IPS DF 19.7 (cell line): Measurements from ENCODE around the gene FNDC3A.
"Not testable (repeated sequence)": the region's sequence is repeated elsewhere in the genome, so short reads cannot be mapped to it uniquely, and the experiment has no call there.

ENCODE experiments used
- DNase-seq: peaks from one replicate; pipeline ENCODE4 v3.0.0-alpha.2; 2013; ENCODE audit warnings: low read depth, low spot score

FNDC3A gene

DNA sequence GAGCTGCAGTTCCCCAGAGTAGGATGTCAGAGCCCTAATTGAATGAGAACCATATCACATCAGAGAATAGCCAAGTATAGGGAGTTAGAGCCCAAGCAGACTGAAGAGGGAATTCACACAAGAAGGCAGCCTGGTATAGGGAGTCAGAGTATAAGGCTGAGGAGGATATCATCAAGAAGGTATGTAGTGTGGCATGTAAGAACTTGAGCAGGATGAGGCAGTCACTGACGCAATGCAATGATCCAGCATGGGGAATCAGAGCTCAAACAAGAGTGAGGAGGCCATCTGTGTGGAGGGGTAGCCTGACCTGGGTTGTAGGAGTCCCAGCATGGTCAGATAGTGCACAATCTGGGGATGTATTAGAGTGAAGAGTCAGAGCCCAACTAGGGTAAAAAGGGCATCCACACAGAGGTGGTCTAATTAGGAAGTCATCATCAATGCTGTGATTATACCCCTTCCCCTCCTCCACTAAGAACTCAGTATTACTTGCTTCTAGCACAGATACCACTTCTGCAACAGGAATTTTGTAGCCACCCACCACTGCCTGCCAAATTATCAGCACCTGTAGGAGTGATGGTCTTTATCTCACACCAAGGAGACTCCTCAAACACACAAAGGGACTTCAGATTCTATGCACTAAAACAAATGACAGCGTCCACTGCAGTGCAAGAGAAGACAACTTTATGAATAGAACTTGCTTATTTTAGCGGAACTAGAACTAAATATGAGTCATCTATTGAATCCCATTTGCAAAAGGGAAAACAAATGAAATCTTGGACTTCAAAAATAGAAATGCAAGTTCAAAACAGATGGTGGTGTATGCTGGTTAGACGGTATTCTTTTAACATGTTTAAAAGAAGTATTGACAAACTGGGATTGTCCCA, 107.2 kb downstream of the FNDC3A start:
- no peak for DNase-seq

DNA sequence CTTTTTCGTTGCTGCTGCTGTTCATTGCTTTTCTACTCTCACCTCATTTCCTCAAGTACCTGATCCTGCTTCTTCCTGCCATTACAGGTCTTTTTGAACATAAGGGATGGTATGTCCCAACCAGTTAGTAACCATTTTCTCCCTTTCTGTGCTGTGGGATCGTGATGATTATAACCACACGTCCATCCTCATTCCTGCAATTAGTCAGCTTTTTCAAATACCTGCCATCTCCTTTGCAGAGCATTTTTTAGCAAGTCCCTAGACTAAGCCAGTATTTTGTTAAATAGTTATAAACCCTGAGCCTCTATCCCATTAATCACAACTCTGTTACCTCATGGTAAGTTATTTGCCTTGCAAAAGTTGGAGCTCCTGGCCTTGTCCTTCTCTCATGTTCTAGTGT, 109.2 kb downstream of the FNDC3A start:
- no peak for DNase-seq

DNA sequence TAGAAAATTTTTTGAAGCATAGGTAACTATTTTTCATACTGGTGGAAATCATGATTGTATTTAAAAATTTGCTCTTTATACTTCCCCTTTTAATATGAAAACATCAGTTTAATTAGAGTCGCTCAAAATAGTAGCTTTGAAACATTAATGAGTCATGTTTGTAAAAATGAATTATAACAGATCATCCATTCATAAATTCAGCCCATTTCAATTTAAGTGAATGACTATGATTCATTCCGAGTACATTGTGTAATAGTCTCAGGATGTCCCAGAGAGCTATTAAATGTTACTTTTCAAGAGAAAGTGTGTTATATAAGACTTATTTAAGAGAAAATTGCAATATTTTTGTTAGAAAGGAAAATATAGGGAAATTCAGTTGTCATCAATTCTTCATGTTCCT, 111.0 kb downstream of the FNDC3A start:
- no peak for DNase-seq

DNA sequence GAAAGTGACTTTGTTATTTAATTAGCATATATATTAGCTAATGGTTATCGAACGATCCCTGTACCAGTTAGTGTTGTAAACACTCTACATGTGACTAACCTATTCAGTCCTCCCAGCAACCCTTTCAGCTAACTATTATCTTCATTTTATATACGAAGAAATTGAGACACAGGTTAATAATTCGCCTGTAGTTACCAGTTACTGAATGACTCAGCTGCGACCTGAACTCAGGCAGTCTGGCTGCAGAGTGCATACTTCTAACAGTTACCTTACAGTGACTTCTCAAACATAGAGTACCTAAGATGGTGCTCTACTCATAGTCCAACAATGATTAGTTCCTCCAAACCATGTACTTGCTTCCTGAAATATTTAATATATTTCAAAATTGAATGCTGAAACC, 117.7 kb downstream of the FNDC3A start:
- no peak for DNase-seq

DNA sequence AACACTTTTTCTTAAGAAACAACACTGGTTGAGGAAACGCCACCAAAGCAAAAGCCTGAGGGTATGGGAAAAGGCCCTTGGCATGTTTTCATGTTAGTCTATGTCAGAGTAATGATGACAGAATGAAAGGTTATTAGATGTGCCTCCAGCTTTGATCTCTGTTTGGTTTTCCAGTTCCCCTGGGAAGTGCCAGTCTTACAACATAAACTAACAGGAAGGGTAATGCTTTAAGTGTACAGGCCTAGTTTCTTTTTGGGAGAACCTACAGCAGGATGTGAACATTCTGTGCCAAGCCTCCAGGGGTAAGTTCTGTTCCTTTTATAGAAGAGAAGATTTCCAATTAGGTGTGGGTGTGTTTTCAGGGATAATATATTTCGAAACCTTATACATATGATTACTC, 121.7 kb downstream of the FNDC3A start:
- DNase-seq: no peak

DNA sequence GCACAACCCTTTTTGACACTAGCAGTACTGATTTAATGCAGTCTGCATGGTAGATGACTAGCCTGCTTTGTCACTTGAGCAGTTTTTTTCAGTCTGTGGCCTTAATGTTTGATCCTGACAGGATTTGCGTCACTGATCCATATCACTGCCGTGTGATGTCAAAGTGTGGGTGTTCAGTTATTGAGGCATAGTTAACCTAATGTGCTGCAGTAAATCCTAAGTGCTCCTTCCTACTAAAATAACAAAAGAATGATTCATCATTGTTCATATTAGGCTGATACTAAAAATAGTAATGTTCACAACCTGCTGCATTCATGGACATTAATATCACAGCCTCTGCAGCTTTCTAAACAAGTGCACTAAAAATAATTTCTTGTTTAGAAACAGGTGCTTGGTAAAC, 122.5 kb downstream of the FNDC3A start:
- DNase-seq: no peak

DNA sequence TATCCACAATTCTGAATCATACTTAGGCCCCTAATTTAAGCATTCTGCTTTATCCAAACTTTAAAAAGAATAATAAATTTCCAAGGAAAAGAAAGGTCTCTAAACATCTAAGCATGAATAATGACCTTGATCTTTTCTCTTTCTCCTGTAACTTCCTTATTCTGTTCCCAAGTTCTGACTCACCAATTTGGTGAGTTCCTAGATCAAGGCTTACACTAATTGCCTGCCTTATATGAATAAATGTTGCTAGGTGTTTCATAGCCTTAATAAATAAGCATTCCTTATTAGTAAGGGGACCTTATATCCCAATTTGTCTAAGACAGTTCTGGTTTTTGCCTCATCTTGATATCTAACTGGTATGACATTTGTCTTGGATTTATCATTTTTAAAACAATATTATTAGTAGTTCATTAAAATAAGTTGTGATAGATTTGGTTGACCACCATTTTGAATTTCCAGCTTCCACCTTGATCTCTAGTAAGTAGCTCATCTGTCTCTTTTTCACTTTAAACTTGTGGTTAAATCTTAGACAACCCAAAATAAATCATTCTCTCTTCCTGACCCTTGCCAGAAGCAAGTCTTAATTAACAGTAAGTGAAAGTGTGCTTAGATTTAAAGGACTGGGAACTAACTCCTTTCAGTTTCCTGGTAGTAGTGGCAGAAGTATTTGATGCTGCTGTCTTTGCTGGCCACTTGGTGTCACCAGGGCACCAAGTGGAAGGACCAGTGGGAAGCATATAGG, 123.2 kb downstream of the FNDC3A start:
- DNase-seq: no peak

DNA sequence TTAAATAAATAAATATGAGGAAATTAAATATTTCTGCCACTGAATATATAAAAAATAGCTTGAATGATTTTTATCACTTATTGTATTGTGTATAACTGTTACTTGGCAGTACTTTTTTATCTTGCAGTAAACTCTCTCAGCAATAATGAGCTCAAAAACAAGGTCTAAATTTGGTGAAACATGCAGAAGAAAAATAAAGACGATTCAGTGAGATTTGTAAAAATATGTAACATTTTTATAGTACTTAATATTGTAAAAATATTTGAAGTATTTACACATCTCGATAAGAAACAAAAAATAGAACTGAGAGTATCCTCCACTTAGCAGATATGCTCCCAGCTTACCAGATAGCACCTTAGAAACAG, 123.8 kb downstream of the FNDC3A start:
- no peak for DNase-seq

DNA sequence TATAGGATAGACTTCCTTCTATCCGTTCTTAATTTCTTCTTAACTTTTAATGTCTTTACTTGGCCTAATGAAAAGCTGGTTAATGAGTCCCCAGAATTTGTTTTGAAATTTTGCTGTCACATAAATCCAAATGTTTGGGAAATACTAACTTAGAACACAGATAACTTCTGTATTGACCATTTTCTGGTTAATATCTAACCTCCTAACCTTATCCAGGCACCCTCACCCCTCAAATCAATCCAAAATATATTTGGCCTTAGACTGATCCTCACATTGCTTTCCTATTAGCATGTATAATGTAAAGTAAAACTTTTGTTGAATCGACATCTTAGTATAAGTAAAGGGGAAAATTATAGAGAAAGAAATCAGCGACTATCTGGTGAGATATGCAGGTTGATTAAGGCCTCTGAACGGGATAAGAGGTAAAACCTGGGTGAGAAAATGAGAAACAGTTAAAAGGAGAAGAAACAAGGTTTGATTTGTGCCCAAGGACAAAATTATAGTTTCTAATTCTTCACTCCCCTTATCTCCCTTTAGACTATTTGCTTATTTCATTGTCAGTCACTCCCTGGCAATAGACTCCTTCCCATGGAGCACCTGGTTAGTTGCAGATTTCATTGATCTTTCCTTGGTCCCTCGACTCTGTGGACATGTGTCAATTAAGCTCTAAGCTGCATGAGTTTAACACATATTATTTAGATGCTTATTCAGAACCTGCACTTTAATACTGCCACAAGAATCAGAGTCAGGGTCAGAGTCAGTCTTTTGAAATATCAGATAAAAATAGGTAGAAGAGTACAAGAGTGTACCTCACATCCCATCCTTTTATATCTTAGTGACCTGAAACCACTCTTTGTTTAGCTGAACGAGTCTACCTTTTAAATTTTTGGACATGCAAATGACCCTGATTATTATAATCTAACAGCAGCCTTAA, 125.2 kb downstream of the FNDC3A start:
- DNase-seq: no peak

DNA sequence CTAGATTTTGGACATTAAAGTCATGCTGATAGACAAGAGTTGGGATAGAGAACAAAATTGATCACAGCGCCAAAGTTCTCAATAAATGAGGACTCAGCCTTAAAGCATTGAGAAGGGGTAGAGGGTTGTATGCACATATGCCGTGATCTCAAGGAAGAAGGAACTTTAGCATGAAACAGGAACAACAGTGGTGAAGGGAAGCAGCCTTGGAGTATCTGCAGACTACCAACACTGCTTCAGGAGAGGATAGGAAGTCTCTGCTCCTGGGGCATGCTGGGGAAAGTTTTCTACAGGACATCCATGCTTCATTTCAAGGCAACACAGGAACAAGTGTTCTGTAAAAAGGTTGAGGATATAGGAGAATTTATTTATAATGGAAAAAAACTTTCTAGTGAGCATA, 132.5 kb downstream of the FNDC3A start:
- DNase-seq: no peak

DNA sequence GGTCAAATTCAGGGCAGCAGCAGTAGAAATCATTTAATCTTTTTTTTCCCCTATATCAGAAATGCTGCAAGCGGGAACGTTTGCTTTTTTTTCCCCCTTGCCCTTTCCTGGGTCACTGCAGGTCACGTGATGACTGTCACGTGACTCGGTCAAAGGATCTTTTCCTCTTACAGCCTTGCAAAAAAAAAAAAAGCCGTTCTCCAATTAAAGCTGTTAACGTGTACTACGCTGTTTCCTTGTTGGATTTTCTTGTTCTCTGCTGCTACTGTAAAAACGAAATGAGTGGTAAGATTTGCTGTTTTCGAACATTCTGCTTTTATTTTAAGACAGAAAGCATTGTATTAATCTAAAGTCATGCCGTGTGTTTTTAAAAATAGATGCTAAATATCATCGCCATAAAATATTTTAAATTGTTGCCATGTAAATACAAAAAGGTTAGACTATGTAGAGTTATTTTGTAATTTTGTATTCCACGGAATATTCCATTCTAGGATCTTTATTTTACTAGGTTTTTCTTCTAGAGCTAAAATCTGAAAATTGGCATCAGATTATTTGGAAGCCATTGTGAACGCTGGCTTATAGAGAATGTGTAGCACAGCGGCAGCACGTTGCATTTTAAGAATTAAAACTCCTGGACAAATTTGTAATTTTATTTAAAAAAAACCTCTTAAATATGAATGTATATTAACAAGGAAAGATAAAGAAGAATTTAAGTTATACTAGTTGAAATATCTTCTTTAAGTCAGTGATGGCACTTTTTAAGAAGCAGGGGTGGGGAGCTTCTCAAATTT, 134.6 kb downstream of the FNDC3A start:
- DNase-seq: peak; percentile 60

DNA sequence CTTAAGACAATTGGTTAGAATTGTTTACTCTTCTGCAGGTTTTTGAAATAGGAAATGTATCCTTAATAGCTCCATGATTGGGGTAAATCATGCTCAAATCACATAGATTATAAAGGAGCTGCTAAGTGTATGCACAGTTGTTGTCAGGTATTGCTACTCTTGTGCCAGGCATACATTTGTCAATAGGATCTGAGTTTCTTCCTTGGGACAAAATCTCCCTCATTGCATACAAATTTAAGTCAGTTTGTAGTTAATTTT, 135.1 kb downstream of the FNDC3A start:
- no peak for DNase-seq

DNA sequence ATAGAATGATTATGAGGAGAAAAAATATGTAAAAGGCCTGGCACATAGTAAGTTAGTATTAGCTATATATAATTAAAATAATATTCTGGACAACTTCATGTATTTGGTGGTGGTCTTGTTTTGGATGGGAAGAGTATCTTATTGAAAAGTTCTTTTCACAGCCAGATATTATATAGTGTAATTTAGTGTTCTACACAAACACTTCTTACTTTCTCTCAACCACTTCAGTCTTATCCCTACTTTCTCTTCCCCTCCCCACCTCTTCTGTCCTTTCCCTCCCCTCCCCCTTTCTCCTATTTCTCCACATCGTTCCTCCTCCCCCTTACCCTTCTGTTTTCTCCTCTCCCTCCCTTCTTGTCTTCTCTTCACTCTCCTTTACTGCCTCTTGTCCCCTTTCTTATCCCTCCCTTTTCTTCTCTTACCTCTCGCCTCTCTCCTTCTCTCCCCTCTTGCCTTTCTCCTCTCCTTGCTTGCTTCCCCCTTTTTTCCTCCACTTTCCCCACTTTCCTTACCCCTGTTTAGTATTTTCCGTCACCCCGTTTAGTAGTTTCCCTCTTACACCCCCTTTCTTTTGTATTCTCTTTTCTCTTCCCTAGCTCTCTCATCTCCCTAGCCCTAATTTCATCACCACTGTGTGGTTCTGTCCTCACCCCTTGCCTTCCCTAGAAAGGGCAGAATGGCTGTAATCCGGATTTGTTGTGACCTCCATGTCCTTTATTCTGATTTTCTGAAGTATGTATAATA, 137.2 kb downstream of the FNDC3A start:
- DNase-seq: peak; percentile 75

DNA sequence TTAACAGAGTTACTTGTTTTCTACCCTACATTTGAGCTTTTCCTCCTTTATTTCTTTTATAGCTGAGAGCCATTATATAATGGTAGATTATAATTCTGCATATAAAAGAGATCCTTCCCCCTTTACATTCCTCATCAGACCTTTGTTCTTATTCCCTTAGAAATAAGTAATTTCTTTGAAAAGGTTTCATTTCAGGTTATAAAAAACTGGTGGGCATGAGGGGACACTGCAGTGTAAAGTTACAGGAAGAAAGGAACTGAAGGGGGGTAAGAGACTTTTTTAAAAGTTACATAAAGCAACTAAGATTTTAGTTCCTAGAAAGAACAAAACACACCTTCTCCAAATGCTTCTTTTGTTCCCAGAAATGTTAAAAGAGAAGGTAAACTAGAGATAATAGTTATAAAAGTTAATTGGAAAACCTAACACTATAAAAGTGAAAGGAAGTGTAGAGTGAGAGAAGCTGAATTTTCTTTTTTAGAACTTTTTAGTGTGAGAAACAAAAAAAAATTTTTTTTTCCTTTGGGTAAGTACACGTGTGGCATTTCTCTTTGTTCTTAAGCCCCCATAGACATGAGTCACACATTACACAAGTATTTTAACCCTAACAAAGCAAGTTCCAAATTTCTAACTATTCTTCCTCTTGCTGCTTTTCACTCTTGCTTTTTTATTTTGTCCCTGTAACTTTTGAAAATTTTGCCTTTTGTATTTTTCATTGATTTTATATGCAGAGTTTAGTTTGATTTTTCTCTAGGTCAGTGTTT, 138.0 kb downstream of the FNDC3A start:
- no peak for DNase-seq

DNA sequence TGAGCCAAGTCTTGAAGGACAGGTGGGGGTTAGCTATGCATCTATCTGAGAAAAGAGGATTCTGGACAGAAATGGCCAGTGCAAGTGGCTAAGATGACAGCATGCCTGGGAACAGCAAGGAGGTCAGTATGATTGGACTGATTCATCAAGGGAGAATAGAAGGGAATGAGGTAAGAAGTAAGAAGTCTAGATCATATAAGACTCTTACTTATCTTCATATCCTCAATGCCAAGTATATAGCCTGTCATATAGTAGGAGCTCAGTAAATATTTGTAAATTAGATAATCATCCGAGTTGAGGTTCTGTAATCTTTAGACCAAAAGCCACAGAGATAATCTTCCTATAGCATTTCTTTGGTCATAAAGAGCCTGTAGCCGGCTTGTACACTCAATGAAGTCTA, 141.2 kb downstream of the FNDC3A start:
- no peak for DNase-seq

DNA sequence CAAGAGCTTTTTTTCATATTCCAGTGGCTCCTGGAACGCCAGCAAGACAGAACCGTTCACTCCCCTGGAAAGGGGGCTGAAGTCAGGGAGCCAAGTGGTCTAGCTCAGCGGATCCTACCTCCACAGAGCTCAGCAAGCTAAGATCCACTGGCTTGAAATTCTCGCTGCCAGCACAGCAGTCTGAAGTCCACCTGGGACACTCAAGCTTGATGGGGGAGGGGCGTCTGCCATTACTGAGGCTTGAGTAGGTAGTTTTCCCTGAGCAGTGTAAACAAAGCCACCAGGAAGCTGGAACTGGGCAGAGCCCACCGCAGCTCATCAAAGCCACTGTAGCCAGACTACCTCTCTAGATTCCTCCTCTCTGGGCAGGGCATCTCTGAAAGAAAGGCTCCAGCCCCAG, 142.7 kb downstream of the FNDC3A start:
- DNase-seq: not testable (repeated sequence)

DNA sequence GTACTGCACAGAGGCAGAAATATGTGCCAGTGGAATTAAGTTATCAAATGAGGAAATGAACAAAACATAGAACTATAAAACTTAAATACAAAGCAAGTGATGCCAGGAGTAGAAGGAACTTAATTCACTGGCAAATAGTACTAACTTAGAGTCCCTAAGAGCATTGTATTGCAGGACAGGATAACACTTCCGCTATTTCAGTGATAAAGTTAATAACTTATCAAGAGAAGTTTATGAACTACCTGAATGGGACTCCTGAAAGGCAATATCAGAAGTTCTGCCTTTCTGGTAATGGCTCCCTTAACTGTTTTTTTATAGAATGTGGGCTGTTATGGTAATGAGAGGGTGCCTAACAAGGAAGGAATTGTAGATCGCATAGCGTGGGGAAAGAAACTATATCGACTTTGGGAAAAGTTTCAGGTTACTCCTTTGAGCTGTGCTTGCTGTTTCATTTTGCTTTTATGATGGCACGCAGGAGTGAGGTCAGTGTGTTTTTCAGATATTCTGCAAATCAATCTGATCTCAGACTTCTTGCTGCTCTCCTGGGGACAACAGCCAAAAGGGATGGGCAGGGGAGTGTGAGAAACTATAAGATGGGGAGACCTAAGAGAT, 149.1 kb downstream of the FNDC3A start:
- DNase-seq: no peak

DNA sequence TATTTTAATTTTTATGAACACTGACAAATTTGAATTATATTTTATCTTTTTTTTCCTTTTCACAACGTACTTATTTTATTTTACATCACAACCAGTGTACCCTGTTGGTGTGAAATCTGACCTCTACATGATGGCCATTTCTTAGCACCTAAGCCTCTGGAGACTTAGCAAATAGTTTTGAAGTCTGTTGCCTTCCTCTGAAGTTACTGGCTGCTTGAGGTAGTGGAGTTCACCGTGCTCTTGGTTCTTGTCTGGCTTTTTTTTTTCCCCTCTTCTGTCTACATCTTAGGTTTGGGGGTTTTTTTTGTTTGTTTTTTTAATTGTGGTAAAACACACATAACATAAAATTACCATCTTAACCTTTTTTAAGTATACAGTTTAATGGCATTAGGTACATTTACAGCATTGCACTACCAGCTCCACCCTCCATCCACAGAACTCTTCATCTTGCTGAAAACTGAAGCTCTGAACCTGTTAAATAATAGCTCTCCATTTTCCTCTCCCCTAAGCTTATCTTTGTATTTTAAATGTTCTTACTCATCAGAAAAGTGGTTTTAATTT, 150.3 kb downstream of the FNDC3A start:
- DNase-seq: no peak

DNA sequence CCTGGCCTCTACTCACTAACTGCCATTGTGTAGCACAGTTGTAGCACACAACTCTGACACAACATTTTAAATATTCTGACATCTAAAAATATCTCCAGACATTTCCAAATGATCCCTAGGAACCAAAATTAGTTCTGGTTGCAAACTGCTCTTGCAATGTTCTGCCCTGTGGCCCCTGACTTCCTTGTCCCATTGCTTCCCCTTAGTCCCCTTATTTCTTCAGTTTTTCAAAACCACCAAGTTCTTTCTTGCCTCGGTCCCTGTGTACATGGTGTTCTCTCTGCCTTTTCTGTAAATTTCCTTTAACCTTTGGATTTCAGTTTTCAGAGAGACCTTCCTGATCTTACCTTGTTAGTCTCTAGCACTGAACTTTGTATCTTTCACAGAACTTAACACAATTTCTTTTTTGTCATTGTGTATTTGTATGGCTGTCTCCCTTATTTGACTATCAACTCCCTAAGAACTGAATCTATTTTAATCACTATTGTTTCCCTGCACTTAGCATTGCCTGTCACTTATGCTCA, 156.8 kb downstream of the FNDC3A start:
- DNase-seq: no peak
